GM21529 (cell line): Measurements from ENCODE around the gene PTPRCAP.
"Not testable (repeated sequence)": the region's sequence is repeated elsewhere in the genome, so short reads cannot be mapped to it uniquely, and the experiment has no call there.

Experiments
- ATAC-seq: cut with Tn5 transposase; IDR thresholded peaks from one replicate; pipeline ENCODE4 v1.9.1; 2021; ENCODE audit not compliant: unreplicated experiment

Gene PTPRCAP

GRCh38 chr11:67465530-67465929, 28.0 kb upstream of the PTPRCAP start:
- not testable (repeated sequence) for ATAC-seq

GRCh38 chr11:67465189-67465510, 27.7 kb upstream of the PTPRCAP start:
- ATAC-seq: no peak

GRCh38 chr11:67464411-67465188, 27.1 kb upstream of the PTPRCAP start:
- ATAC-seq: peak; percentile 43

GRCh38 chr11:67463680-67464410, 26.4 kb upstream of the PTPRCAP start:
- no peak for ATAC-seq

- ATAC-seq: no peak
Measured at GRCh38 chr11:67463186-67463585, 25.7 kb upstream of the PTPRCAP start.

- no peak for ATAC-seq
Measured at GRCh38 chr11:67458266-67458665, 20.8 kb upstream of the PTPRCAP start.

GRCh38 chr11:67457453-67457852, 20.0 kb upstream of the PTPRCAP start:
- no peak for ATAC-seq

- ATAC-seq: no peak
Measured at GRCh38 chr11:67456068-67456705, 18.7 kb upstream of the PTPRCAP start.

GRCh38 chr11:67455054-67455453, 17.6 kb upstream of the PTPRCAP start, which contains the start of gene CABP4:
Gene CABP4 (plus strand): TSS chr11:67455354. CDS start chr11:67455424, 70 bp downstream.
- ATAC-seq: no peak

GRCh38 chr11:67453816-67454732, 16.6 kb upstream of the PTPRCAP start:
- ATAC-seq: no peak

- no peak for ATAC-seq
Measured at GRCh38 chr11:67452141-67452952, 14.9 kb upstream of the PTPRCAP start, which contains the start of gene GPR152. Gene GPR152 (minus strand): TSS chr11:67452729. CDS start chr11:67452724, 5 bp downstream.

- no peak for ATAC-seq
Measured at GRCh38 chr11:67451658-67451976, 14.1 kb upstream of the PTPRCAP start.

- ATAC-seq: no peak
Measured at GRCh38 chr11:67450796-67451657, 13.5 kb upstream of the PTPRCAP start.

GRCh38 chr11:67449116-67449844, 11.8 kb upstream of the PTPRCAP start:
- no peak for ATAC-seq

- no peak for ATAC-seq
Measured at GRCh38 chr11:67448220-67448609, 10.7 kb upstream of the PTPRCAP start.

GRCh38 chr11:67445515-67445914, 8.0 kb upstream of the PTPRCAP start:
- ATAC-seq: no peak

GRCh38 chr11:67442504-67443404, 5.3 kb upstream of the PTPRCAP start:
- ATAC-seq: no peak
